HG03354 (cell line): Measurements from ENCODE around the gene AHI1.

ENCODE experiments used
- ATAC-seq: cut with Tn5 transposase; IDR thresholded peaks from one replicate; pipeline ENCODE4 v1.9.1; 2021; ENCODE audit warnings: mild to moderate bottlenecking; ENCODE audit not compliant: unreplicated experiment, poor library complexity, severe bottlenecking

The AHI1 gene

DNA sequence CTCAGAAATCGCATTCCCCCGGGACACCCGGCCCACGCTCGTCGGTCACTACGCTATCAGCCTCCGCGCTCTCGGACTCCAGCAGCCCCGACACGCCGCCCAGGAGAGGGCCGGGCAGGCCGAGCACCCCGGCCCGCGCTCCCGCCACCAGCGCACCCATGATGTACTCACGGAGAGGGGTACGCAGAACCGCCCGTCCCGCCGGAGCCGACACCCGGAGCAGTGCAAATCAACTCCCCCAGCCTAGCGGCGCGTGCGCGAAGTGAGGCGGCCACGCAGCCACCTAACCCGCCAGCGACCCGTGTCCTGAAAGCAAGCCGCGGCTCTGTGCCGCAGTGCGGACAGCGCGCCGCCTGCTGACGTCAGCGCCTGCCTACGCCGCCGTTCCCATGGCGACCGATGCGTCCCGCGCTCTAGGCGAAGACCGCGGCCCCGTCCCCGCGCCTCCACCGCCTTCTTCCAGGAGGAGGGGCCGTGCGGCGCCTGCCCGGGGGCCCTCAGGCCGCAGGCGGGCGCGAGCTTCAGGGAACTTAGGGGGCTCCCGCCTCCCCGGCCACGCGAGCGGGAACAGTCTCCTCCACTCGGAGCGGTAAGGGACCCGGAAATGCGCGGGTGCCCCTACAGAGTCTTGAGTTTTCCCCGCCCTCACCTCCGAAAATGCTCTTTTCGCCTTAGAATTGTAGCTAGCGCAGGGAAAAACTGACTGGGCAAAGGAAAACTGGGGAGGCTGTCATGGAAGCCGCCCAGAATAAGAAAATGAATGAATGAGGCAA, at the start of gene AHI1:
AHI1 (minus strand) TSS at position 329 of the 773 bp plus-strand sequence. CDS start 5,503 bp downstream, outside the sequence.
- peak; percentile 94 for ATAC-seq

DNA sequence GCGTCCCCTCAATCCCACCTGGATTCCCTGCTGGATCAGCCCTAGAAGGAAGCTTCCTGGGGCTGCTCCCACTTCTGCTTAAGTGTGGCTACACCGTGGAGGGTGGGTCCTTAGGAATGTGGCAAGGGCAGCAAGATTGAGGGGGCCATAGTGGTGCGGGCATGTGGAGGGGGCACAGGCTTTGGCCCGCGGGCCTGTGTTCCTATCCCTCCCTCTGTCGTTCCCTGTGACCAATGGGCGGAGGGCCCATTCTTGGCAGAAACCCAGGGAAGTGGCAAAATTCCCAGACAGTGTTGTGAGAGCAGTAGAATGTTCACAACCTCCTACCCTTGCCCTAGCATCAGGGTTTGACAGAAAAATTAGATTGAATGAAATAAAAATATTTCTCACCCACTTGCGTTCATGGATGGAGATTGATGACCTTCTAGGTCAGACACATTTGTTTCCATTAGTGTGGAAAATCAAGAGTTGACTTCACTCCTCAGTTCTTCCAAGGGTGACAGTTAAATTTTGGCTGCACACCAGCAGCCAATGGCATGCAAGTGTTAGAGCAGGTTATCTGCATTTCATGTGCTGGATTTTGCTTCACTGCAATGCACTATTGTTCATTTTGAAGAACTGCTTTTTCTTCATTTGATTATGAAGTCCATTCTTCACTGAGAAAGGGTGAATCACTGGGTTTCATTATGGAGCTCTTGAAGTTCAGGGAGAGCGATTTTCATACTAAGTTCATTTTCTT, 49.3 kb upstream of the AHI1 start:
- no peak for ATAC-seq

DNA sequence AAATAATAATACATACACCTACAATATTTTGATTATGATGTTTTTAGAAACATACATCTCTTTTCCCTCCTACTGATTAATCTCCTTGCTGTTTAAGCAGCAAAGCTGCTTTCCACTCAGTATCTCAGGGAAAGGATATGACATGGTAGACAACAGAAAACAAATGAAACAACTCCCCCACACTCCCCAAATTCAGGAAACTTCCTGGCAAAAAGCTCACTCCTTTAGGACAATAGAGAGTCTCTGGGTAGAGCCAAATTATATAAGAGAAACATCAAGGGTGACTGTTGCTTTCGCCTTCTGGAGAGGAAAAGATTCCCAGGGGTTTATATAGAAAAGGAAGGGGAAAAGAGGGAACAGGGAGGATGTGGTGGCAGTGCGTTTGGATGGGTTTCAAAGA, 48.7 kb upstream of the AHI1 start:
- no peak for ATAC-seq

DNA sequence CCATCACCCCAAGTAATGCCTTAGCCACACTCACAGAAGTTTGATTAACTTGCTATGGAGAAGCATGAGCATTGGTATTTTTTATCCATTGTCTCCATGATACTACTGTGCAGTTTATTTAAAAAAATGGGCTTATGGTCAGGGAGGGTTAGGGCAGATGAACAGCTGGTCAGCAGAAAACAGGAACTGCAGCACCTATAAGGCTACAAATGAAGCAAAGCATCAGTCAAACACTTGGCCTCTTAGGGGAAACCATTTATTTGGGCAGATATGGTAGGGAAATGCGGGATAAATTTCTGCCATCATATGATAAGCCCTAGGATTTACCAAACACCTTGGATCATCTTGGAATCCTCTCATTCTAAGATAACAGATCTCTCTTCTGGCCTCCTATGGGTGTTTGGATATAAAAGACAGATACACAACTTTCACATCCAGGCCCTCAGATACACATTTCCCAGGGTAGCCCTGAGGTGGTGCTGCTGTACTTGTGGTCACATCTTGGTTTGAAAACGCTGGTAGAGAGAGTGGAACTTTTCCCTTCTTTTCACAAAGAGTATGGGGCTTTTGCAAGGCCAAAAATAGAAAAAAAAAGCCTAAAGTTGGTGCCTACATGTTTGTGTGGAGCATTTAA, 42.8 kb upstream of the AHI1 start:
- no peak for ATAC-seq

DNA sequence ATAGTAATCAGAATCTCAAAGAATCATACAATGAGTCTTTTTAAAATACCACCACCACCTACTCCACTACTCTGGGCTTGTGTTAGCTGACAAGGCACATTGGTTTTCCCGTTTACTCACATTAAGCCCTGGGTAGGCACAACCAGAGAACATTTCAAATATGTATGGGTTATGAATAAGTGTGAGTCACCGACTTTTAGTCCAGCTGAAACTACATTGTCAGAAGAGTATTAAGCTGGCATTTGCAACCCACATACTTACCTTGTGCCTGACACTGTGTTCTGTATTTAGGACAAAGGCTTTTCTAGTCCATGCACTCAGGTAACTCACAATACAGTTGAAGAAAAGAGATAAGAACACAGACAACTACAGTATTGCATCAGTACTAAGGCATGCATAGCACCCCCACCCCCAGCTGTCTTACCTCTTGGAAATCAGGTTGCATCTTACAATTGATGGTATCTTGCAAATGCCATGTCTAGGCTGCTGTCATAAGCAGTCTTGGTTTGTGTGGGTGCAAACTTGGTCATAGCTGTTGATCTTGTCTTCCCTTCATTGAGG, 40.3 kb upstream of the AHI1 start:
- ATAC-seq: no peak

DNA sequence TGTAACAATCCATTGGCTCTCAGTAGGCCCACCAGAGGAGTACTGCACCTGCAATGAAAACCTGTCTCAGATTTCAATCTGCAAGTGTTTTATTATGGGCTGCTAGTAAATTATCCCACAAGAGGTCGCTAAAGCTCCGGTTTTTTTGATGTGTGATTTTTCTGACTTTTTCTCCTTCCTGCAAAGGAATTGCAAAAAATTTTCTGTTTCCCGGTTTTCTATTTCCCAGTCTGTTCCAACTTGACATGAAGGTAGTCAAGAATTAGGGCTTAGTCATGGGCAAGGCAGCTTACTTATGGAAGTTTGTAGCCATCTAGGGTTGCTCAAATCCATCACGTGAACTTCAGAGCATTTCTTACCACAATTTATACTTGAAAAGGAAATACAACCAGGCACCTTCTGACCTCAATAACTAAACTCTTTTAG, 38.5 kb upstream of the AHI1 start:
- no peak for ATAC-seq

DNA sequence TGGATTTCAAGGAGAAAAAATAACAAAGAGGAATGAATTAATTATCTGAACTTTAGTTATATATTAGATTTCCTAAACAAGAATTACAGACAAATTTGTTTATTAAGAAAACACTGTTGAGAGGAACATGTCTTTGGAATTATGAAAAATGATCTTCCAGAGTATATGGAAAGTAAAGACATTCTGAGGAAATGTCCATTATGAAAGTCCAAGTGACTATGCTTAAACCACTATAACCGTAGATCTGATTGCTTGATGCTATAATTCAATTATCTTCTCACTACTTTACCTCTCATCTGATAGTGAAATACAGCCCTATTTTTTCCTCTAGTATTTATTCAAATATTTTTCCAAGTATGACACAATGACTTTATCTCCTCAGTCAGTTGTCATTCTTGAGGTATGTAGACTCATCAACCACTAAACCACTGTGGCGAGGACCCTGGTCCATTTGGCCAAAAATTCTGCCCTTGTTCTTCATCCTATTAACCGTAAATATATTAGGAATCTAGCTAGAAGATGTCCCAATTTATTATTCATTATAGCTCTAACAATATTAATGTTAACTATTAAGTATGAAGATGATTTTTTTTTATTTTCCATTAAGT, 37.3 kb upstream of the AHI1 start:
- no peak for ATAC-seq

DNA sequence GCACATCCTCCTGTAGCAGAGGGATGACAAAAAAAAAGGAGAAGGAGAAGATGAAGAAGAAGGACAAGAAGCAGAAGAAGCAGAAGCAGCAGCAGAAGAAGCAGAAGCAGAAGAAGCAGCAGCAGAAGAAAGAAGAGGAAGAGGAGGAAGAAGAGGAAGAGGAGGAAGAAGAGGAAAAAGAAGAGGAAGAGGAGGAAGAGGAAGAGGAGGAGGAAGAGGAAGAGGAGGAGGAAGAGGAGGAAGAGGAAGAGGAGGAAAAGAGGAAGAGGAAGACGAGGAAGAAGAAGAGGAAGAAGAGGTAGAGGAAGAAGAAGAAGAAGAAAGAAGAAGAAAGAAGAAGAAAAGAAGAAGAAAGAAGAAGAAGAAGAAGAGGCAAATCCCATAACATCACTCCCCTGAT, 35.0 kb upstream of the AHI1 start:
- no peak for ATAC-seq

DNA sequence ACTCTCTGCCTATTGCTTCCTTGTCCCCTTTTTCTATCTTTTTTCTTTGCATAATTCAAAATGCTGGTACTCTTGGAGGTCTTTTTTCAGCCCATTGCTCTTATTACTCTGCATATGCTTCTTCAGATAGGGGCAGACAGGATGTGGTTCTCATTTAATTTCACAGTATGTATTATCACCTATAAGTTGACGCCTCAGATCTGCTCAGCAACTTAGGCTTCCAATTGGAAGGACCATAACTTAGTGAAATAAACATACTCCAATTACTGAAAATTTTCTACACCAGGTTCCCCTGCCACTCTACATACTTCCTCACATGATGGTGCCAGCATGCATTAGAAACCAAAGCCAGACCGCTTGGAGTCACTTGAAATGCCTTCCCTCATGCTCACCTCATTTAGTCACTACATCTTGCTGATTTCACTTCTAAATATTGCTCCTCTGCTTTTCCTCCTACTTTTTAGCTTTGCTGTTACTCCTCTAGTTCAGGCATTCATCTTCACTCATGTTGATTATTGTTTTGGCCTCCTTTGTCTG, 34.5 kb upstream of the AHI1 start:
- ATAC-seq: no peak

DNA sequence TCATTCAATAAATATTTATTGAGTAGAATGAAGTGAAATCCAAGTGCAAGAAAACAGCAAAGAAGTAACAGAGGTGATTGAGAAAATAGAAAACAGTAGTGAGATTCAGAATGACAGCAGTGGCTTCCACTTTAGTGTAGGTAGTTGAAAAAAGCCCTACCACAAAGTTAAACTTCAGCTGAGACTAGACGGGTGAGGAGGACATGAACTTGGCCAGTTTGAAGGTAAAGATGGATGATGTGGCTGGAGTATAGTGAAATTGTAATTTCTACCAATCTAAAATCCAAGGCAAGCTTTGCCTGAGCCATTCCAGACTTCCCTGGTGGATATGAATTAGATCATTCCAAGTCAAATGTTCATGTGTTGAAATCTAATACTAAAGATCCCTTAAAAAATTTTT, 32.6 kb upstream of the AHI1 start:
- no peak for ATAC-seq

DNA sequence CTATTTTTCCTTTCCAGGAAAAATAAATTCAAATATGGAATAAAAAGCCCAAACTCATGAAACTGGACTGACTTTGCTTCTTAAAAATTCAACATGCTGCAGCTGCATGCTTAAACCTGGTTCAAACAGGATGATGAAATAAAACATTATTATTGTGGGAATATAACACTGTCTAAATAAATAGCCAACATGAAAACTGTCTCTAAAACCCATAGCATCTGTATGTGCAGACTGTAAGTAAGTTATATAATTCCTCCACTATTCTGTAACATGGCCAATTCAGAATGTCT, 30.4 kb upstream of the AHI1 start:
- no peak for ATAC-seq

DNA sequence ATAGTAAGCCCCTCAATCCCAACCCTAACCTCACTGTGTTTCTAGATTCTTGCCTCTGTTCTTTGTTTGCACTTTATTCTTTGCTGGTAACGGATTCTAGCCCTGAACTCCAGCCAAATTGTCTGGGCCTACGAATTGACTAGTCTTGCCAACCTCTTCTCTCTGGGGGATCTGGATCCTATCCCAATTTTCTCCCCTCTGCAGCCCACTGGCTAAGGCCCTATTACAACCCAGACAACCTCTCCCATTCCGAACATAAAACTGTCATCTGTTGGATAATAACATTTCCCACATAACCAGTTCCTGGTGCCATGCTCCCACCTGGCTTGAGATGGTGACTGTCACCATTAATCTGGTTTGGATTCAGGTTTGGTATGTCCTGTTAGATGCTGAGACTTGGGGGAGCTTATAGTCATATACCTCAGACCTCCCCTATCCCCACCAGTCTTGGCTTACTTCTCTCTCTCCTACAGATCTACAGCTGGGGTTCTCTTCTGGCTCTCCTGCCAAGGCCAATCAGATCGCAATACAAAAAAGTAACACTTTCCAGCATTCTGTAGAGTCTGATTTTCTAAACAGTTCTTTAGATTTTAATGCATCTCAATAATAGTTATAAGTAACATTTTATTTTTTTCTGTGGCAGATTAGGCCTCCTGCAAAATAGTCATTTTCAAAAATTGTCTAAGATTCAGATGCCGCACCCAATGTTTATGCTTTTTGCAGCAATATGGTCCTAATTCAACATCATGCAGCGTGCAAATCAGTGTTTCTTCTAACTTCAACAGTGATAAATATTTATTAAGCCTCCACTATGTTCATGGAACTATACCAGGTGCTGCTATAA, 29.8 kb upstream of the AHI1 start:
- no peak for ATAC-seq

DNA sequence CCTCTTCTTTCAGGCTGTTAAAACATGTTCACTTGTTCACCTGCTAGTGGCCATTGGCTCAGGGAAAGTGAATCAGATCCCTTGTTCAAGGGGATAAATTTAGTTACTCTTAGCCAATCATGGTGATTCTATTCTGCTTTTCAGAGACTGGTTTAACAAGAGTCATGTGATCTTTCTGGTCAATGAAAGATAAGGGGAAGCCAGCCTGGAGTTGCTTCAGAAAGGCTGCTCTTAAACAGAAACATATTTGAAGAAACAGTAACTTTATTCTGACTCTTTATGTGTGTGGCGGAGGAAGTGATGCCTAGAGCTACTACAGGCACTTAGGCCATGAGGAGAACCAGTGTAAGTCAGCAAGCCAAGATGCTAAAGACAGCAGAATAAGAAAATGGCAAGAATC, 28.1 kb upstream of the AHI1 start:
- no peak for ATAC-seq

DNA sequence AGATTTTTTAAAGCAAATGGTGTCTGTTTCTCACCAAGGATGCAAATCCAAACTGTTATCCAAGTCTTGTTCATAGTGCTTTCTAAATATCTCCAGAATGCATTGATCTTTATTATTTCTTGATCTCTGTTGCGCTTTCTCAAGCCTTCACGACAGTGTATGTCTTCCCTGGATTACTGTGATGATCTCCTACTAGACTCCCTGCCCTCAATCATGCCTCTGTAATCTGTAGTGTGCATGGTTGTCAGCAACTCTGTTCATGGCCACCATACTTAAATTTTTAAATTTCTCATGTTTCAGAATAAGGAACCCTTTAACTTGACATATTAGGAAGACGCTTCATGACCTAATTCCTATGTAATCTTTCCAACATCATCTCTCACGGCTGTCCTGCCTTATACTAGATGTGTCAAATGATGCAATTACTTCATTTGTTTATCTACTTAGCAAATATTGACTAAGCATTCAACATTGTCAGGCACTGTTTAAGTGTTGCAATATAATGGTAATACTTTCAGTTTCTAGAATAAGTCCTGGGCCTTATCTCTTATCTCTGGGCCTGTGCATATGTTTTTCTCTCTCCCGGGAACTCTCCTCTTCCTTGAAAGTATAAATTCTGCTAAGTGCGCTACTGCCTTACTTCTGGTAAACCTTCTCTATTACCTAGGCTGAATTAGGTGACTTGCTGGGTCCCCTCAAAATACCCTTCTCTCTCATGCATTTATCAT, 25.6 kb upstream of the AHI1 start:
- no peak for ATAC-seq

DNA sequence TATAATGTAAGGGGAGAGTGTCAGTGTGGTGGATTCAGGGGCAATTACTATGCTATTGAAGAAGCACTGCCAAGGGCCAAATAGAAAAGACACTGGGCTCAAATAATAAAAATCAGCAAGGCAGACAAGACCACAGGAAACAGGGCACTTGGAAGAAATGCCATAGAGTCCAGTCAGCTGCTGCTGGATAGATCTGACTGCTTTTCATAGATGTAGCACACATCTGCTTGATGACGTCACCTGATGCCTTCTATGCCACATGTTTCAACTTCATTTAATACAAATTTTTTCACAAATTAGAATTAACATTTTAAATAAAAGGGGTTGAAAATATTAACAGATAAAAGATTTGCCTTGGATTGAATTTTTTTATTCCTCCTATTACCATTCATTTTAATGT, 23.9 kb upstream of the AHI1 start:
- no peak for ATAC-seq

DNA sequence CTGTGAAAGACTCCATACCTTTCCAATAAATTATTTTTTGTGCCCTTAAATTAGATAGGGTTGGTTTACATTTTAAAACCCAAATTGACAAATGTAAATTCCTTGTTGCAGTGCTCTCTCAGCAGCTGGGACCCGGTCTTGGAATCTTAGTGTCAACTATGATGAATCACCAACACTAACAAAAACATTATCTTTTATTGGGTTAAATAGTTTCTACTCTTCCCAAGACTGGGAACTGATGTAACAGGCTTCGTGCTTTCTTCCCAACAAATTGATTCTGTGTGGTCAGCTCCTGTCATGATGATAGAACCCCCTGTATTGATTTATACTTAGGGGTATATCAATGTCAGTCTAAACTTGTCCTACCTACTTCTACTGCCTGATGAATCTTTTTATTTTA, 23.2 kb upstream of the AHI1 start:
- ATAC-seq: no peak

DNA sequence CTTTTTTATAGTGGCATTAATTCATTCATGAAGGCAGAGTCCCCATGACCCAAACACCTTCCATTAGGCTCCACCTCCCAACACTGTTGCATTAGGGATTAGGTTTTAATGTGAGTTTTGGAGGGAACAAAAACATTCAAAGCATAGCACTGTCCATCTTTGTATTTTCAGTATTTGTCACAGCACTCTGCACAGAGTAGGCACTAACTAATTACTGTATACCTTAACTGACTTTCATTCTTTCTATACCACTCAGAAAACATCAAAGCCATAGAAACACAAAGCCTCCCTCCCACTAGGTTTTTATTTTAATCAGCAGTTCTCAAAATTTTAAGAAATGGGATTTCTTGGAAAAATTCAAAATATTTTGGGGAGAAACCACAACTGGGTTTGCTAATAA, 21.8 kb upstream of the AHI1 start:
- no peak for ATAC-seq

DNA sequence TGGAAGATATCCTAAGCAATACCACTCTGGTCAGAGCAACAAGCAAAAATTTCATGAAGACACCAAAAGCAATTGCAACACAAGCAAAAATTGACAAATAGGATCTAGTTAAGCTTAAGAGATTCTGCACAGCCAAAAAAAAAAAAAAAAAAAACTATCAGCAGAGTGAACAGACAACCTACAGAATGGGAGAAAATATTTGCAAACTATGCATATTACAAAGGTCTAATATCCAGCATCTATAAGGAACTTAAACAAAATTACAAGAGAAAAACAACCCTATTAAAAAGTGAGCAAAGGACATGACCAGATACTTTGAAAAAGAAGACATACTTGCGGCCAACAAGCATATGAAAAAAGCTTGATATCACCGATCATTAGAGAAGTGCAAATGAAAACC, 20.0 kb upstream of the AHI1 start:
- ATAC-seq: no peak

DNA sequence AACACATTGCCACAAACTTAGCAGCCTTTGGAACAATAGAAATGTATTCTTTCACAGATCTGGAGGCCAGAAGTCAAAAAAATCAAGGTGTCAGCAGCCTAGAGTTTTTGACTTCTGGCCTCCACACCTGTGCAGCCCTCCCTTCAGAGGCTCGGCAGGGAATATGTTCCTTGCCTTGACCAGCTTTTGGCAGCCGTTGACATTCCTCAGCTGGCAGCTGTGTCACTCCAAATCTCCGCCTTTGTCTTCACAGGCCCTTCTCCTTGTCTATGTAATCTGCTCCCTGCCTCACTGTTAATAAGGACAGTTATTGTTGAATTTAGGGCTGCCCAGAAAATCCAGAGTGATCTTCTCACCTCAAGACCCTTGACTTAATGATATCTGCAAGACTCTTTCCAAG, 17.2 kb upstream of the AHI1 start:
- ATAC-seq: no peak
